OCI-LY7 (cell line): ENCODE results near the gene HCFC2. TPM values are rescaled to one million over a fixed set of nuclear protein-coding genes. Genes with fewer than 3 reads are reported as not detected.

Experiments used
- BruUV-seq: library from RNA; stranded (reverse); fragments of 400-500 nt; replicated peaks from 2 replicates; lab custom pipeline; 2021; lab: Mats Ljungman, UMichigan
- CTCF ChIA-PET: fragments of 300-600 bp; sonication (Branson Sonifier 250); formaldehyde crosslinking; loops from one replicate; lab custom pipeline; 2022; ENCODE audit warnings: antibody characterized with exemption; ENCODE audit not compliant: unreplicated experiment; lab: Charles Lee
- POLR2A ChIA-PET: fragments of 300-600 bp; sonication (Branson Sonifier 250); formaldehyde crosslinking; loops from one replicate; lab custom pipeline; 2022; ENCODE audit warnings: antibody characterized with exemption; lab: Charles Lee
- DNase-seq: peaks from one replicate; pipeline ENCODE4 v3.0.0-alpha.2; 2015; ENCODE audit warnings: low spot score
- H2AFZ ChIP-seq: fragments of 200-600 bp; sonication (generic), shearing (Covaris generic); 2 replicates; pipeline ENCODE4 v1.6.1; 2014; ENCODE audit warnings: mild to moderate bottlenecking, antibody characterized with exemption, low read length, moderate library complexity
- H3K27ac ChIP-seq: fragments of 200-600 bp; sonication (generic); 2 replicates; pipeline ENCODE4 v1.5.1; 2014; ENCODE audit warnings: mixed run types, low read depth, mild to moderate bottlenecking, moderate library complexity, low read length, inconsistent platforms; ENCODE audit not compliant: poor library complexity, severe bottlenecking
- H3K36me3 ChIP-seq: fragments of 200-600 bp; sonication (generic); 2 replicates; pipeline ENCODE4 v1.6.1; 2014; ENCODE audit warnings: mild to moderate bottlenecking, antibody characterized with exemption, low read length, moderate library complexity, mixed read lengths; ENCODE audit not compliant: insufficient read depth
- H3K4me1 ChIP-seq: fragments of 200-600 bp; sonication (generic); 2 replicates; pipeline ENCODE4 v1.5.1; 2014; ENCODE audit warnings: mild to moderate bottlenecking, low read length; ENCODE audit not compliant: insufficient read depth, poor library complexity, severe bottlenecking
- H3K4me2 ChIP-seq: fragments of 200-600 bp; sonication (generic); 2 replicates; pipeline ENCODE4 v1.6.1; 2014; ENCODE audit warnings: mild to moderate bottlenecking, low read length
- H3K4me3 ChIP-seq: fragments of 200-600 bp; sonication (generic); 2 replicates; pipeline ENCODE4 v1.5.1; 2014; ENCODE audit warnings: mild to moderate bottlenecking, low read depth, low read length; ENCODE audit not compliant: poor library complexity, severe bottlenecking
- H3K79me2 ChIP-seq: fragments of 200-600 bp; sonication (generic); 2 replicates; pipeline ENCODE4 v1.6.1; 2016; ENCODE audit warnings: low read depth, mild to moderate bottlenecking, low read length, moderate library complexity, mixed read lengths; ENCODE audit not compliant: insufficient read depth
- H3K9me2 ChIP-seq: fragments of 200-600 bp; sonication (generic); 2 replicates; pipeline ENCODE4 v1.6.1; 2016; ENCODE audit warnings: mild to moderate bottlenecking, low read length, mixed read lengths; ENCODE audit not compliant: insufficient read depth
- H3K9me3 ChIP-seq: fragments of 200-600 bp; sonication (generic); 2 replicates; pipeline ENCODE4 v1.6.1; 2014; ENCODE audit warnings: mild to moderate bottlenecking, mixed run types, low read length, mixed read lengths
- H4K20me1 ChIP-seq: fragments of 200-600 bp; sonication (generic); 2 replicates; pipeline ENCODE4 v1.6.1; 2014; ENCODE audit warnings: mild to moderate bottlenecking, antibody characterized with exemption, low read length, moderate library complexity, mixed read lengths; ENCODE audit not compliant: insufficient read depth
- CTCF ChIP-seq: fragments of 200-600 bp; sonication (generic); conservative IDR thresholded peaks from 2 replicates; pipeline ENCODE4 v1.5.1; 2014; ENCODE audit warnings: mild to moderate bottlenecking, antibody characterized with exemption, low read length, moderate library complexity, mixed read lengths
- EZH2phosphoT487 ChIP-seq: fragments of 200-600 bp; sonication (generic); IDR thresholded peaks from 2 replicates; pipeline ENCODE4 v1.6.1; 2018; ENCODE audit warnings: low read depth, borderline replicate concordance, mild to moderate bottlenecking, mixed run types, antibody characterized with exemption, low read length, moderate library complexity, mixed read lengths
- intact Hi-C: fragments of 100-400 bp; cut with micrococcal nuclease; formaldehyde crosslinking; loops from one replicate; pipeline ENCODE4 v1.10.0; 2022; ENCODE audit not compliant: unreplicated experiment
- total RNA-seq, 2 experiments: library from RNA; depleted of rRNA in 1 of 2; stranded (reverse); fragments of >200 nt in 1 of 2; shearing (Covaris generic) in 1 of 2; gene quantifications; 2 replicates each; pipeline ENCODE4 v1.2.3, GENCODE V29; 2014 to 2022

Gene HCFC2
- total RNA-seq, 2 experiments from 2014 or later, result 8.7 to 11.8 TPM

- H4K20me1 ChIP-seq, result 0 out of 2 replicates have a peak, but pooled peaks cover 3% of the 10 kb centered on the region
- no peak overlapping the region for H3K27ac ChIP-seq
- H2AFZ ChIP-seq, result no peak overlapping the region
- no peak overlapping the region for H3K4me2 ChIP-seq
- no peak for DNase-seq
- TF ChIP-seq EZH2phosphoT487 (no peak), CTCF (no peak)
- peaks cover 89% of the 10 kb centered on the region for H3K36me3 ChIP-seq
- no TSS peak for BruUV-seq
- no peaks in the 10 kb centered on the region for H3K9me3 ChIP-seq
- no peaks in the 10 kb centered on the region for H3K9me2 ChIP-seq
- H3K4me3 ChIP-seq, result no peak overlapping the region
- POLR2A ChIA-PET, result no interaction called here
- H3K79me2 ChIP-seq, result peaks cover 10% of the 10 kb centered on the region
- intact Hi-C loops, result no loop called here
- CTCF ChIA-PET, result no interaction called here
- peaks cover 13% of the 10 kb centered on the region for H3K4me1 ChIP-seq
These were observed 66.4 kb downstream of the HCFC2 start for GRCh38 chr12:104130760-104131159.

GRCh38 chr12:104131609-104132008 lies 67.3 kb downstream of the HCFC2 start:
- Histone ChIP-seq H3K4me1 (peaks cover 21% of the 10 kb centered on the region), H3K4me2 (no peak overlapping the region), H4K20me1 (0 out of 2 replicates have a peak, but pooled peaks cover 3% of the 10 kb centered on the region), H3K4me3 (no peak overlapping the region), H3K27ac (no peak overlapping the region), H3K9me3 (no peaks in the 10 kb centered on the region), H3K79me2 (peaks cover 18% of the 10 kb centered on the region), H2AFZ (no peak overlapping the region), H3K36me3 (peaks cover 81% of the 10 kb centered on the region), H3K9me2 (no peaks in the 10 kb centered on the region)
- intact Hi-C loops, result no loop called here
- no TSS peak for BruUV-seq
- DNase-seq, result no peak
- CTCF ChIA-PET, result no interaction called here
- POLR2A ChIA-PET, result no interaction called here
- TF ChIP-seq CTCF (no peak), EZH2phosphoT487 (no peak)

GRCh38 chr12:104132351-104132956 lies 68.1 kb downstream of the HCFC2 start:
- Histone ChIP-seq H4K20me1 (0 out of 2 replicates have a peak, but pooled peaks cover 3% of the 10 kb centered on the region), H3K9me2 (no peaks in the 10 kb centered on the region), H3K4me3 (no peak overlapping the region), H3K79me2 (peaks cover 23% of the 10 kb centered on the region), H3K4me2 (no peak overlapping the region), H3K27ac (no peak overlapping the region), H3K9me3 (no peaks in the 10 kb centered on the region), H3K36me3 (peaks cover 74% of the 10 kb centered on the region), H3K4me1 (peaks cover 23% of the 10 kb centered on the region), H2AFZ (no peak overlapping the region)
- intact Hi-C loops, result no loop called here
- no peak for DNase-seq
- POLR2A ChIA-PET, result no interaction called here
- no peak for TF ChIP-seq CTCF
- no peak for TF ChIP-seq EZH2phosphoT487
- BruUV-seq, result no TSS peak
- CTCF ChIA-PET, result no interaction called here
